HG02763 (cell line): ENCODE results near the gene CPT1A.
"Not testable (repeated sequence)": the region's sequence is repeated elsewhere in the genome, so short reads cannot be mapped to it uniquely, and the experiment has no call there.

Experiments
- ATAC-seq: cut with Tn5 transposase; IDR thresholded peaks from one replicate; pipeline ENCODE4 v1.9.1; 2021; ENCODE audit warnings: mild to moderate bottlenecking, moderate library complexity; ENCODE audit not compliant: unreplicated experiment

The CPT1A gene

DNA sequence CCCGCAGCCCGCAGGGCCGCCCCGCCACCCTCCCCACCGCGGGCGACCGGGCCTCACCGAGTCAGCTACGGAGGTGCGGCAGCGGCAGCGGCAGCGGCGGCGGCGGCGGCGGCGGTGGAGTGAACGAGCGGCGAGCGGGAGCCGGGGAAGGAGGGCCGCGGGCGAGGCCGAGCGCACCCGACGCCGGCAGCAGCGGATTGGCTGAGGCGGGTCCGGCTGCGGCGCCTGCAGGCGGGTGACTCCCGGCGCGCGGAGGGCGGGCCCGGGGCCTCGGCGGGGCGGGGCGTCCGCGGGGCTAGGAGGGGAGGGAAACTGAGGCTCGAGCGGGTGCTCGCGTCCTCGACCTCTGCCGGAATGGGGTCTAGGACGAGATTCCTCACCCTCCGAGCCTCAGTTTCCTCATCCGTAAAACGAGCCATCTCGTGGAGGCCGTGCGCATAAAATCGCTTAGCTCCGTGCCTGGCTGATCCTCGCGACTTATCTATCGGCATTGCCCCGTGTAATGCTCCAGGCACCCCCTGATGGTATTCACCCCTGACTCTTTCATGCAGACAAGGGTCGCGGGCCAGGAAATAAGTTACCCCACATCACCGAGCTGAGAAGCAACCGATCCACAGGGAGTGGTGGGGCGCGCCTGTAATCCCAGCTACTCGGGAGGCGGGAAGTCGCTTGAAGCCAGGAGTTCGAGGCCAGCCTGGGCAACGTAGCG lies at the start of gene CPT1A:
CPT1A (minus strand) TSS at position 199 of the 709 bp plus-strand sequence. CDS start 26,442 bp downstream, outside the sequence.
- ATAC-seq = peak; percentile 29

DNA sequence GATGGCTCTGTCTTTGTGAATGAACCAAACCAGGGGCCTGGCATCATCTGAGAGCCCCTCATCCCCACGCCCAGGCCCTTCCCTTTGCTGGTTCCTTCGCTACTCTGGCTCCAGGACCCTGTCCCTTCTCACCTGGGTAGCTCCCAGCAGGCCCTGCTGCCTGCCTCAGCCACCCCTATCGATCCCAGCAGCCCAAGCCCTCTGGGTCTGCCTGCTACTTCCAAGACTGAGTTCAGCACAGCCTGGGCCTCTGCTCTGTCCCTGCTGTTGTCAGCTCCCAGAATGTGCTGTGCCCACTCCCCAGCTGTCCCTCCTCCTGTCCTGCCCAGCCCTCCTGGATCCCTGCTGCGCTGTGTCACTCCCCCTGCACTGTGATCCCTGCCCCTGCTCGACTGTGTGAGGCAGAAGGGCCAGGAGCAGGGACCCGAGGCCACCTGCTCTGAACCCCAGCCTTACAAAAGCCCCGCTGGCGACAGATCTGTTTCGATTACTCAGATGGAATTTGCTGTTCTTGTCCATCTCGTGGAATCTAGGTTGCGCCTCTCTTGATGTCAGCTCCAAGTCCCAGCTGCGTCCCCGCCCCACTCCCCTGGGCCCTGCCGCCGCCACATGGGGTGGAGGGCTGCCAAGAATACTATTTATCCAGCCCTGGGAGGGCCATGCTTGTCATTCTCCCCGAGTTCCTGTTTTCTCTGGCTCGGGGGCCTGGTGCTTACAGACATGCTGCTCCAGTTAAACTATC lies 48.9 kb upstream of the CPT1A start:
- no peak for ATAC-seq

DNA sequence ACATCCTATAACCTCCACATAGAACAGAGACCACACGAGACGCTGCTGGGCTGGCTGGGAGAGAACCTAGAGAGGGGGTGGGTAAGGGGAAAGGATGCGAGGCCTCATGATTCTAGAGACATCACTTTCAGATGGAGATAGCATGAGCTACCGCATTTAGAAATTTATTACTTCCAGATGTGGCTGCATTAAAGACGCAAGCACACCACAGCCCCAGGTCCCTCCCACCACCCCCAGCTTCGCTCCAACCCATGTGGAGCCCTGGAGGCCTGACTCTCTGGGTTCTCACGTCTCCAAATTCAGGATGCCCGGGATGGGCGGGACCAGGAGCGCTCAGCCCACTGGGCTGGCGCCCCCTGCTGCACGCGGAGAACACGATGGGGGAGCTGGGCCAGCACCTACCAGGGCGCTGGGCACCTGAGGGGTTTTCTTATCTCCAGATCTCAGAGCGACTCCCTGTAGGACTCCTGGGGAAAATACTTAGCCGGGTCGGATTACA lies 48.3 kb upstream of the CPT1A start:
- no peak for ATAC-seq

DNA sequence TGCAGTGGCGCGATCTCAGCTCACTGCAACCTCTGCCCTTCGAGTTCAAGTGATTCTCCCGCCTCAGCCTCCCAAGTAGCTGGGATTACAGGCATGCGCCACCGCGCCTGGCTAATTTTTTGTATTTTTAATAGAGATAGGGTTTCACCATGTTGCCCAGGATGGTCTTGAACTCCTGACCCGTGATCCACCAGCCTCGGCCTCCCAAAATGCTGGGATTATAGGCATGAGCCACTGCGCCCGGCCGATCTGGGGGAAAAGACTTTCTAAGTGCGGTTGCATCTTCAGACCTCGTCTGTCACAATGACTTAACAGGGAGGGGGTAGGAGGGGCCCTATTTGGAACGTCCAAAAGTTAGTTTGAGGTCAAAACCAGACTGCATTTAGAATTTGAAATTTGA lies 43.1 kb upstream of the CPT1A start:
- ATAC-seq = not testable (repeated sequence)

GRCh38 chr11:68882391-68882790 lies 40.7 kb upstream of the CPT1A start:
- ATAC-seq = no peak

GRCh38 chr11:68881320-68881719 lies 39.6 kb upstream of the CPT1A start:
- no peak for ATAC-seq

- no peak for ATAC-seq
Measured at GRCh38 chr11:68880851-68881250, 39.1 kb upstream of the CPT1A start.

- no peak for ATAC-seq
Measured at GRCh38 chr11:68878022-68878421, 36.3 kb upstream of the CPT1A start.

GRCh38 chr11:68872216-68873003 lies 30.7 kb upstream of the CPT1A start:
- no peak for ATAC-seq

GRCh38 chr11:68870470-68870869 lies 28.8 kb upstream of the CPT1A start:
- ATAC-seq = no peak

- ATAC-seq = no peak
Measured at GRCh38 chr11:68868221-68868835, 26.6 kb upstream of the CPT1A start.

- ATAC-seq = no peak
Measured at GRCh38 chr11:68867066-68867465, 25.4 kb upstream of the CPT1A start.

DNA sequence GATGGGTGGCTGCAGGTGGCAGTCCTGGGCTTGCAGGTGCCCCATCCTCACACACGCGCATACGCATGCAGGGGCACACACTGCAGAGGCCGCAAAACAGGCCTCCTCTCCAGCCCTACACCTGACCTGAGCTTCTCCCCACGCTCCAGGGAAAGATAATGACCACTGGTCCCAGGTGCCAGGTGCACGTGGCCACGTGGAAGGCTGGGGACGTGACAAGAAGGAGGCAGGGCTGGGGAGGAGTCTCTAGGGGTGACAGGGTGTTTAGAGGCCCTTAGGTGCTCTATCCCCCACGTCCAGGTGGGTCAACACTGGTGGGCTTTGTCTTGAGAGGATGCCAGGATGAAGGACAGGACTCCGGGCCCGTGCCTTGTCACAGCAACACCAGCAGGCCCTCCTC lies 23.5 kb upstream of the CPT1A start:
- no peak for ATAC-seq

GRCh38 chr11:68863553-68864265 lies 22.0 kb upstream of the CPT1A start:
- ATAC-seq = no peak

DNA sequence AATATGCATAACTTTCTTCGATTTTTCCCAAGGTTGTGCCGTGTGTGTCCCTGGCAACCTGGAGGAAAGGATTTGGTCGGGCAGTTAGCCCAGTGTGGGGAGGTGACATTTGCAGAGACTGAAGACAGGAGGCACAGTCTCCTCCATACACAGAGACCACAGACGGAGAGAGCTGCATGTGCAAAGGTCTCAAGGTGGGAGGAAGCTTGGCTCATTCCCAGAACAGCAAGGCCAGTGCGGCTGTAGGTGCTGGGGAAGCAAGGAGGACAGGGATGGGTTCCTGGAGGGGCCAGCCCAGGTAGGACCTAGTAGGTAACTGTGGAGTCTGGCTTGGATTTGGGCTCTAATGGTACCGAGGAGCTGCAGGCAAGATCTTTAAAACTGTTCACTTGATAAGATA lies 20.7 kb upstream of the CPT1A start:
- no peak for ATAC-seq

DNA sequence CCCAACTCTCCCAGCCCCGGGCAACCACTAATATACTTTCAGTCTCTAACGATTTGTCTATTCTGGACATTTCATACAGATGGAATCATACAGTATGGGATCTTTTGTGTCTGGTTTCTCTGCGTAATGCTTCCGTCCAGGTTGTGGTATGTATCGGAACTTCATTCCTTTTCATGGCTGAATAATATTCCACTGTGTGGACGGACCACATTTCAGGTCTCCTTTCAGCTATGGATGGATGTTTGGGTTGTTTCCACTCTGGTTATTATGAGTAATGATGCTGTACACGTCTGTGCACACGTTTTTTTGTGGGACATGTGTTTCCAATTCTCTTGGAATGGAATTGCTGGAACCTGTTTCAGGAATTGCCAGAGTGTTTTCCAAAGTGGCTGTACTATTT lies 17.4 kb upstream of the CPT1A start:
- ATAC-seq = no peak

- no peak for ATAC-seq
Measured at GRCh38 chr11:68857037-68857586, 15.4 kb upstream of the CPT1A start.

DNA sequence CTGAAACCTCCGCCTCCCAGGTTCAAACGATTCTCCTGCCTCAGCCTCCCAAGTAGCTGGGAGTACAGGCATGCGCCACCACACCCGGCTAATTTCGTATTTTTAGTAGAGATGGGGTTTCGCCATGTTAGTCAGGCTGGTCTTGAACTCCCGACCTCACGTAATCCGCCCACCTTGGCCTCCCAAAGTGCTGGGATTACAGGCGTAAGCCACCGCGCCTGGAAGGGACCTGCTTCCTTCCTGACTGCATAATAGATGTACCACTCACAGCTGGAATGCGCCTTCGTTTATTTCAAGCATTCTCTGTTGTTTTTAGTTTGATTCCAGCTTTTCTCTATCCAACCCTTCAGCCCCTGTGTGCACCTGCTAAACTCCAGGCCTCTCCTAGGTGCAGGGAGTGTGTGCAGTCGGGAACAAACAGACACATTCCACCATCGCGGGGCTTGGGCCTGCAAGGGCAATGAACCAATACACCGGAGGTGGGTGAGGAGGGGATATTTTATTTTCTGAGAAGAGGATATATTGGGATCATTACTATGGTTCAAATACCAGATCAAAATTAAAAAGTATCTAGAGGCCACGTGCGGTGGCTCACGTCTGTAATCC lies 14.8 kb upstream of the CPT1A start:
- not testable (repeated sequence) for ATAC-seq

DNA sequence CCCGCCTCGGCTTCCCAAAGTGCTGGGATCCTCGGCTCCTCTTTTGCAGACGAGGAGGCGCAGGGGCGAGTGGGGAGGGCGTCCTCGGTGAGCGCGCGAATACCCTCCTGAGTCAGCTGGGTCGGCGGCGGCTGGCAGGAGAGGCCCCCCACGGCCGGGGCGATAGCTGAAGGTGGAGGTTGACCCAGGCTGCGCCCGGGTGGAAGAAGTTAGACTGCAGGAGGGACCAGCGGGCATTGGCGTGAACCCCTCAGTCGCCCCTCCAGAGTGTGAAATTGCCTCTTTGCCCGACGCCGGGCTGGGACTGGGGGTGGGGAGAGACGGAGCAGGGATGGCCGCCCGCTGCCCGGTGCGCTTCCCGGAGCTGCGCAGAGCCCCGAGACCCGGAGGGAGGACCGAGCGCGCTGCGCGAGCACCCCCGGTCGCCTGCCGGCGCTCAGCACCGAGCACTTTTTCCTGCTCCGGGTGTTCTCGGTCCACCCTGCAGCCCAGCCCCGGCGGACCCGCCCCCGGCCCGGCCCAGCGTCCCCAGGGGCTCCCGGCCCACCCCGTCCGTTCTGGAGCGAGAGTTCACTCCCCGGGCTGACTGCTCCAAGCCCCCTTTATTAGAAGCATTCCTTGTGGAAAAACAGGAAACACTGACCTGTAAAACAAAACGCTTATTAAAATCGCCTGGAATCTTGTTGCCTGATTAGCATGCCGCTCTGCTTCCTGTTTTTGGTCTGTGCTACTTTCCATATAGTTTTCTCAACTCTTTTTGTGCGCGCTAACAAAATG lies 13.7 kb upstream of the CPT1A start:
- ATAC-seq = no peak
